CD4-positive, alpha-beta T cell (primary cell): ENCODE measurements around the gene ARHGAP15. TPM values are rescaled to one million over a fixed set of nuclear protein-coding genes. Genes with fewer than 3 reads are reported as not detected.

Source experiments
- ATAC-seq: fragments of 200-7000 bp; cut with Tn5 transposase; one replicate; pipeline ENCODE4 v1.10.0; 2022; ENCODE audit warnings: mild to moderate bottlenecking; ENCODE audit not compliant: poor library complexity
- CTCF ChIA-PET: fragments of 350-600 bp; sonication (Branson Sonifier 250); formaldehyde crosslinking; loops from one replicate; lab custom pipeline; 2021; ENCODE audit warnings: antibody characterized with exemption, inconsistent platforms; lab: Charles Lee
- POLR2A ChIA-PET: fragments of 350-600 bp; sonication (Branson Sonifier 250); formaldehyde crosslinking; loops from one replicate; lab custom pipeline; 2021; ENCODE audit warnings: antibody characterized with exemption, inconsistent platforms; lab: Charles Lee
- DNase-seq, 14 experiments: peaks; one replicate each; pipeline ENCODE4 v3.0.0-alpha.2; 2013 to 2020; ENCODE audit warnings: mixed read lengths in 2 of 14
- H3K27ac ChIP-seq, 2 donors: one replicate each; pipeline versions ENCODE4 v1.5.1 to v1.7.0; 2013; ENCODE audit warnings: low read length in 2 of 2, low read depth in 1 of 2, mild to moderate bottlenecking in 1 of 2
- H3K27me3 ChIP-seq, 2 experiments: 1 replicate in 1 of 2; 2 replicates in 1 of 2; pipeline versions ENCODE4 v1.6.1 to v1.7.0; 2013; ENCODE audit warnings: low read length in 2 of 2, control low read depth in 1 of 2, mild to moderate bottlenecking in 1 of 2, moderate library complexity in 1 of 2; ENCODE audit not compliant: insufficient read depth in 2 of 2, control insufficient read depth in 1 of 2
- H3K36me3 ChIP-seq: one replicate; pipeline ENCODE4 v1.6.1; 2013; ENCODE audit warnings: low read length, control low read depth; ENCODE audit not compliant: insufficient read depth
- H3K4me1 ChIP-seq: one replicate; pipeline ENCODE4 v1.6.1; 2013; ENCODE audit warnings: low read length, control low read depth; ENCODE audit not compliant: insufficient read depth
- H3K4me3 ChIP-seq: one replicate; pipeline ENCODE4 v1.5.1; 2013; ENCODE audit warnings: mild to moderate bottlenecking, low read length, moderate library complexity
- H3K9me3 ChIP-seq, 2 experiments: 1 replicate in 1 of 2; 2 replicates in 1 of 2; pipeline versions ENCODE4 v1.6.1 to v1.7.0; 2013; ENCODE audit warnings: low read length in 2 of 2, mild to moderate bottlenecking in 2 of 2, control low read depth in 1 of 2, moderate library complexity in 1 of 2; ENCODE audit not compliant: control insufficient read depth in 1 of 2, insufficient read depth in 1 of 2
- H3K27ac Mint-ChIP-seq: one replicate; pipeline ENCODE4 v1.8.0; 2020; ENCODE audit warnings: mixed read lengths
- H3K27me3 Mint-ChIP-seq: one replicate; pipeline ENCODE4 v1.8.0; 2021; ENCODE audit warnings: mixed read lengths
- H3K36me3 Mint-ChIP-seq: one replicate; pipeline ENCODE4 v1.8.0; 2021; ENCODE audit warnings: low read depth, mixed read lengths
- H3K4me1 Mint-ChIP-seq: one replicate; pipeline ENCODE4 v1.8.0; 2021; ENCODE audit warnings: low read depth, mixed read lengths
- H3K4me3 Mint-ChIP-seq: one replicate; pipeline ENCODE4 v1.8.0; 2020; ENCODE audit warnings: mild to moderate bottlenecking, mixed read lengths
- H3K9me3 Mint-ChIP-seq: one replicate; pipeline ENCODE4 v1.8.0; 2020; ENCODE audit warnings: mixed read lengths
- intact Hi-C, 2 experiments: fragments of 100-400 bp; cut with DNase I in 1 of 2; cut with micrococcal nuclease in 1 of 2; formaldehyde crosslinking; loops; one replicate each; pipeline versions ENCODE4 v1.15.1 to v1.9.0; 2023 to 2025; cut with DNase I, micrococcal nuclease
- total RNA-seq, 174 experiments: library from RNA in 2 of 174; stranded (reverse) in 2 of 174; gene quantifications; one replicate each; pipeline ENCODE4 v1.2.3 and lab custom pipeline; 2021 to 2026
- TF ChIP-seq, protein P1 (sequence below): fragments of 200-600 bp; IDR thresholded peaks from one replicate; pipeline ENCODE4 v1.8.0; 2022; ENCODE audit warnings: antibody characterized with exemption, mild to moderate bottlenecking

Gene ARHGAP15
- total RNA-seq, 2 experiments from 2014 or later = 158 to 165 TPM

DNA sequence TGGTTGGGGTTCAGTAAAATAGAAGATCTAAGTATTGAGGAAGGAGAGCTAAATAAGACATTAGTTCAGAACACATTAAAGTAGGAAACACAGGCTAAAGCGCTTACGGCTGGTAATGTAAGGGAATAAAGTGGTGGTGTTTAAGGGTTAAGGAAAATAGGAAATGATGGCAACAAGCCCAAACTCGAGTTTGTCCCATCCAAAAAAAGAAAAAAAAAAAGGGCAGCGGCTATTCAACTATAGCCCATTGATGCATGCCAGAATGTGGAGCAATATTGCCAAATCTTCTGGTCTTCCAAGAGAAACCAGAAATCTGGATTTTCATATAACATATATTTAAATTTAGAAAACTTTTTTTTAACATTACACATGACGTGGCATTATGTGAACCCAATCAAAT lies 161.0 kb downstream of the ARHGAP15 start:
- intact Hi-C loops = no loop called here
- Mint-ChIP-seq H3K4me1 (peaks cover 54% of the 10 kb centered on the region), H3K36me3 (peaks cover 49% of the 10 kb centered on the region), H3K9me3 (no peaks in the 10 kb centered on the region), H3K27ac (peak overlapping the region; percentile 5), H3K27me3 (no peaks in the 10 kb centered on the region), H3K4me3 (no peak overlapping the region)
- Histone ChIP-seq H3K4me3 (no peak overlapping the region), H3K36me3 (peaks cover 18% of the 10 kb centered on the region), H3K27me3 (no peaks in the 10 kb centered on the region), H3K4me1 (no peaks in the 10 kb centered on the region), H3K27ac (no peak overlapping the region), H3K9me3 (no peaks in the 10 kb centered on the region)
- TF ChIP-seq, protein P1, sequence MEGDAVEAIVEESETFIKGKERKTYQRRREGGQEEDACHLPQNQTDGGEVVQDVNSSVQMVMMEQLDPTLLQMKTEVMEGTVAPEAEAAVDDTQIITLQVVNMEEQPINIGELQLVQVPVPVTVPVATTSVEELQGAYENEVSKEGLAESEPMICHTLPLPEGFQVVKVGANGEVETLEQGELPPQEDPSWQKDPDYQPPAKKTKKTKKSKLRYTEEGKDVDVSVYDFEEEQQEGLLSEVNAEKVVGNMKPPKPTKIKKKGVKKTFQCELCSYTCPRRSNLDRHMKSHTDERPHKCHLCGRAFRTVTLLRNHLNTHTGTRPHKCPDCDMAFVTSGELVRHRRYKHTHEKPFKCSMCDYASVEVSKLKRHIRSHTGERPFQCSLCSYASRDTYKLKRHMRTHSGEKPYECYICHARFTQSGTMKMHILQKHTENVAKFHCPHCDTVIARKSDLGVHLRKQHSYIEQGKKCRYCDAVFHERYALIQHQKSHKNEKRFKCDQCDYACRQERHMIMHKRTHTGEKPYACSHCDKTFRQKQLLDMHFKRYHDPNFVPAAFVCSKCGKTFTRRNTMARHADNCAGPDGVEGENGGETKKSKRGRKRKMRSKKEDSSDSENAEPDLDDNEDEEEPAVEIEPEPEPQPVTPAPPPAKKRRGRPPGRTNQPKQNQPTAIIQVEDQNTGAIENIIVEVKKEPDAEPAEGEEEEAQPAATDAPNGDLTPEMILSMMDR = no peak
- DNase-seq (no peak), ATAC-seq (no peak)
- CTCF ChIA-PET = interaction anchor here (0.7 kb wide), 1 partner anchor 31 kb away, joined by 3 read pairs; no protein-coding TSS in a partner anchor
- POLR2A ChIA-PET = no interaction called here

DNA sequence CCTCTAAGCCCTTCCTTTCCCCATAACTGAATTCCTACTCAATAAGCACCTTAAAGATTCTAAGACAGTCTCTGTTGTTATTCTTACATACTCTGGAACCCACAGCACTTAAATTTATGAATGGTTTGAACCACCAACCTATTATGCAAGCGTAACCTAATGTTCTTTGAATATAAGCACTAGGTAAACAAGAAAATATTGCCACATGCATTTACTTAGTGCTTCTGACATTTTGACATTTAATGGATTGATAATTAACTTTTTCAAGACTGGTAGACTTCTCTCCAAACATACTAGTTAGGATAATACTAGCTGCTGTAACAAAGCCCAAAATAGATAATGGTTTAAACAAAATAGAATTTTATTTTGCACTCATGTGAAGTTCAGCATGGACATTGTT lies 164.8 kb downstream of the ARHGAP15 start:
- Histone ChIP-seq H3K4me1 (no peaks in the 10 kb centered on the region), H3K9me3 (no peaks in the 10 kb centered on the region), H3K27me3 (no peaks in the 10 kb centered on the region), H3K4me3 (no peak overlapping the region), H3K36me3 (peaks cover 19% of the 10 kb centered on the region), H3K27ac (no peak overlapping the region)
- ChIA-PET CTCF (no interaction called here), POLR2A (no interaction called here)
- peaks cover 58% of the 10 kb centered on the region for H3K4me1 Mint-ChIP-seq
- peak overlapping the region; percentile 18 for H3K27ac Mint-ChIP-seq
- no peaks in the 10 kb centered on the region for H3K27me3 Mint-ChIP-seq
- no peaks in the 10 kb centered on the region for H3K9me3 Mint-ChIP-seq
- ATAC-seq (no peak), DNase-seq (no peak)
- H3K4me3 Mint-ChIP-seq = no peak overlapping the region
- H3K36me3 Mint-ChIP-seq = peaks cover 46% of the 10 kb centered on the region
- TF ChIP-seq, protein P1 = no peak
- intact Hi-C loops = no loop called here

DNA sequence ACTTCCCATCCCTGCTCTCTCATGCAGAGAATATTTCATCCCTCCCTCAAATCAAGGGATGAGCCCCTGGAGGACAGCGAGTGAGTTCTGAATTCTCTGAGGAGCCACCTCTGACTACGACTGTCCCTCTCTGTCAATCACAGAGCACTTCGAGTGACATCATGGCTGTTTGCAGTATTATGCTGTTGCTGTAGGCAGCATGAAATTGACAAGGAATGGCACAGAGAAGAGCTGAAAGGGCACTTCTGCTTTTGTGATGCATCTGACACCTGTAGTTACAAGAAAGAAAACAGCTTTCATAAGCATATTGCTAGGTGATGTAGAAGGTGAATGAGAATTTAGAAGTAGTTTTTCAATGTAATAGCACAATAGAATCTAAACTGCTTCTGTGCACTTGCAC lies 166.9 kb downstream of the ARHGAP15 start:
- no peaks in the 10 kb centered on the region for H3K27me3 ChIP-seq
- intact Hi-C loops = no loop called here
- H3K36me3 Mint-ChIP-seq = peaks cover 50% of the 10 kb centered on the region
- no peak overlapping the region for H3K4me3 Mint-ChIP-seq
- H3K4me3 ChIP-seq = no peak overlapping the region
- no peaks in the 10 kb centered on the region for H3K9me3 Mint-ChIP-seq
- no peaks in the 10 kb centered on the region for H3K27me3 Mint-ChIP-seq
- no peak overlapping the region for H3K27ac Mint-ChIP-seq
- H3K4me1 ChIP-seq = no peaks in the 10 kb centered on the region
- CTCF ChIA-PET = interaction anchor here (1.2 kb wide), 1 partner anchor 37 kb away, joined by 3 read pairs; no protein-coding TSS in a partner anchor
- ATAC-seq (no peak), DNase-seq (no peak)
- TF ChIP-seq, protein P1 = no peak
- no peak overlapping the region for H3K27ac ChIP-seq
- H3K4me1 Mint-ChIP-seq = peaks cover 51% of the 10 kb centered on the region
- POLR2A ChIA-PET = no interaction called here
- H3K36me3 ChIP-seq = peaks cover 26% of the 10 kb centered on the region
- H3K9me3 ChIP-seq = no peaks in the 10 kb centered on the region
